CD4-positive, alpha-beta T cell (primary cell): Measurements from ENCODE around the gene LLGL2. TPM values are rescaled to one million over a fixed set of nuclear protein-coding genes. Genes with fewer than 3 reads are reported as not detected.

Experiments
- ATAC-seq: fragments of 200-7000 bp; cut with Tn5 transposase; one replicate; pipeline ENCODE4 v1.10.0; 2022; ENCODE audit warnings: mild to moderate bottlenecking; ENCODE audit not compliant: poor library complexity
- CTCF ChIA-PET: fragments of 350-600 bp; sonication (Branson Sonifier 250); formaldehyde crosslinking; loops from one replicate; lab custom pipeline; 2021; ENCODE audit warnings: antibody characterized with exemption, inconsistent platforms; lab: Charles Lee
- POLR2A ChIA-PET: fragments of 350-600 bp; sonication (Branson Sonifier 250); formaldehyde crosslinking; loops from one replicate; lab custom pipeline; 2021; ENCODE audit warnings: antibody characterized with exemption, inconsistent platforms; lab: Charles Lee
- DNase-seq, 14 experiments: peaks; one replicate each; pipeline ENCODE4 v3.0.0-alpha.2; 2013 to 2020; ENCODE audit warnings: mixed read lengths in 2 of 14
- H3K27ac ChIP-seq, 2 donors: one replicate each; pipeline versions ENCODE4 v1.5.1 to v1.7.0; 2013; ENCODE audit warnings: low read length in 2 of 2, low read depth in 1 of 2, mild to moderate bottlenecking in 1 of 2
- H3K27me3 ChIP-seq, 2 experiments: 1 replicate in 1 of 2; 2 replicates in 1 of 2; pipeline versions ENCODE4 v1.6.1 to v1.7.0; 2013; ENCODE audit warnings: low read length in 2 of 2, control low read depth in 1 of 2, mild to moderate bottlenecking in 1 of 2, moderate library complexity in 1 of 2; ENCODE audit not compliant: insufficient read depth in 2 of 2, control insufficient read depth in 1 of 2
- H3K36me3 ChIP-seq: one replicate; pipeline ENCODE4 v1.6.1; 2013; ENCODE audit warnings: low read length, control low read depth; ENCODE audit not compliant: insufficient read depth
- H3K4me1 ChIP-seq: one replicate; pipeline ENCODE4 v1.6.1; 2013; ENCODE audit warnings: low read length, control low read depth; ENCODE audit not compliant: insufficient read depth
- H3K4me3 ChIP-seq: one replicate; pipeline ENCODE4 v1.5.1; 2013; ENCODE audit warnings: mild to moderate bottlenecking, low read length, moderate library complexity
- H3K9me3 ChIP-seq, 2 experiments: 1 replicate in 1 of 2; 2 replicates in 1 of 2; pipeline versions ENCODE4 v1.6.1 to v1.7.0; 2013; ENCODE audit warnings: low read length in 2 of 2, mild to moderate bottlenecking in 2 of 2, control low read depth in 1 of 2, moderate library complexity in 1 of 2; ENCODE audit not compliant: control insufficient read depth in 1 of 2, insufficient read depth in 1 of 2
- H3K27ac Mint-ChIP-seq: one replicate; pipeline ENCODE4 v1.8.0; 2020; ENCODE audit warnings: mixed read lengths
- H3K27me3 Mint-ChIP-seq: one replicate; pipeline ENCODE4 v1.8.0; 2021; ENCODE audit warnings: mixed read lengths
- H3K36me3 Mint-ChIP-seq: one replicate; pipeline ENCODE4 v1.8.0; 2021; ENCODE audit warnings: low read depth, mixed read lengths
- H3K4me1 Mint-ChIP-seq: one replicate; pipeline ENCODE4 v1.8.0; 2021; ENCODE audit warnings: low read depth, mixed read lengths
- H3K4me3 Mint-ChIP-seq: one replicate; pipeline ENCODE4 v1.8.0; 2020; ENCODE audit warnings: mild to moderate bottlenecking, mixed read lengths
- H3K9me3 Mint-ChIP-seq: one replicate; pipeline ENCODE4 v1.8.0; 2020; ENCODE audit warnings: mixed read lengths
- CTCF ChIP-seq: fragments of 200-600 bp; IDR thresholded peaks from one replicate; pipeline ENCODE4 v1.8.0; 2022; ENCODE audit warnings: antibody characterized with exemption, mild to moderate bottlenecking
- intact Hi-C, 2 experiments: fragments of 100-400 bp; cut with DNase I in 1 of 2; cut with micrococcal nuclease in 1 of 2; formaldehyde crosslinking; loops; one replicate each; pipeline versions ENCODE4 v1.15.1 to v1.9.0; 2023 to 2025; cut with DNase I, micrococcal nuclease
- polyA plus RNA-seq, 2 donors: library from polyadenylated mRNA; unstranded; fragments of 120-200 nt; gene quantifications; one replicate each; pipeline ENCODE4 v1.2.1, GENCODE V29; 2013
- total RNA-seq, 174 experiments: library from RNA in 2 of 174; stranded (reverse) in 2 of 174; gene quantifications; one replicate each; pipeline ENCODE4 v1.2.3 and lab custom pipeline; 2021 to 2026

The LLGL2 gene
- total RNA-seq (10 to 100 TPM; 31.2 to 34.2 TPM), total RNA-seq (lab: John Stamatoyannopoulos, UW) (5.8 to 54.2 (median 23.1) reads per million in 172 experiments)
- polyA plus RNA-seq (2013, experiment 1 of 2), result 28.5 TPM
- 36.5 TPM for polyA plus RNA-seq (2013, experiment 2 of 2)

- intact Hi-C loops, result loop anchor here (1.0 to 10.0 kb wide), 5 partner anchors 9 to 330 kb away; partner anchors contain the start of genes MYO15B (in 1 of the 2), RECQL5 (in 1 of the 2), SAP30BP (in 1 of the 2) and TSEN54 (in 1 of the 2)
- Histone ChIP-seq H3K27ac (no peak within 1 kb of the TSS), H3K36me3 (peaks cover 32% of the 10 kb centered on the region), H3K27me3 (no peaks in the 10 kb centered on the region), H3K4me3 (peak within 1 kb of the TSS; percentile 64), H3K4me1 (peaks cover 28% of the 10 kb centered on the region), H3K9me3 (no peaks in the 10 kb centered on the region)
- peak; percentile 68 to 96 (median 84) for DNase-seq
- Mint-ChIP-seq H3K4me3 (peak within 1 kb of the TSS; percentile 82), H3K9me3 (no peaks in the 10 kb centered on the region), H3K4me1 (peaks cover 24% of the 10 kb centered on the region), H3K27ac (no peak within 1 kb of the TSS), H3K36me3 (peaks cover 34% of the 10 kb centered on the region), H3K27me3 (no peaks in the 10 kb centered on the region)
- CTCF ChIA-PET, result interaction anchor here (0.6 to 1.8 kb wide), 5 partner anchors 9 to 217 kb away, joined by 3 to 26 read pairs (median 4); partner anchors contain the start of genes CASKIN2 and TSEN54
- POLR2A ChIA-PET, result interaction anchor here (0.6 to 3.3 kb wide), 13 partner anchors 8 to 342 kb away, joined by 3 to 57 read pairs (median 4); partner anchors contain the start of genes MIF4GD, SLC25A19, SUMO2 and TMEM94
- TF ChIP-seq CTCF, result peak; percentile 44
- ATAC-seq, result peak; percentile 91
Measured at GRCh38 chr17:75524970-75525805, at the start of gene LLGL2. Gene LLGL2, plus strand, starts transcription at chr17:75525697. Its CDS starts 17,730 bp downstream, at chr17:75543427.

GRCh38 chr17:75475851-75476250 is 49.6 kb upstream of the LLGL2 start:
- no peak for ATAC-seq
- no peak overlapping the region for H3K27ac Mint-ChIP-seq
- no peaks in the 10 kb centered on the region for H3K4me1 Mint-ChIP-seq
- no peak for TF ChIP-seq CTCF
- no peaks in the 10 kb centered on the region for H3K9me3 Mint-ChIP-seq
- no peaks in the 10 kb centered on the region for H3K27me3 Mint-ChIP-seq
- H3K9me3 ChIP-seq, result no peaks in the 10 kb centered on the region
- no peaks in the 10 kb centered on the region for H3K27me3 ChIP-seq
- peaks cover 45% of the 10 kb centered on the region for H3K36me3 Mint-ChIP-seq
- DNase-seq, result no peak
- H3K4me1 ChIP-seq, result no peaks in the 10 kb centered on the region
- no peak overlapping the region for H3K4me3 ChIP-seq
- CTCF ChIA-PET, result no interaction called here
- no peak overlapping the region for H3K27ac ChIP-seq
- no peak overlapping the region for H3K4me3 Mint-ChIP-seq
- H3K36me3 ChIP-seq, result peaks cover 39% of the 10 kb centered on the region
- intact Hi-C loops, result no loop called here
- POLR2A ChIA-PET, result no interaction called here

GRCh38 chr17:75476271-75476671 is 49.2 kb upstream of the LLGL2 start:
- Histone ChIP-seq H3K4me3 (no peak overlapping the region), H3K27me3 (no peaks in the 10 kb centered on the region), H3K36me3 (peaks cover 39% of the 10 kb centered on the region), H3K9me3 (no peaks in the 10 kb centered on the region), H3K4me1 (no peaks in the 10 kb centered on the region), H3K27ac (no peak overlapping the region)
- Mint-ChIP-seq H3K36me3 (peaks cover 45% of the 10 kb centered on the region), H3K27ac (no peak overlapping the region), H3K4me3 (no peak overlapping the region), H3K9me3 (no peaks in the 10 kb centered on the region), H3K4me1 (no peaks in the 10 kb centered on the region), H3K27me3 (no peaks in the 10 kb centered on the region)
- CTCF ChIA-PET, result no interaction called here
- intact Hi-C loops, result no loop called here
- TF ChIP-seq CTCF, result no peak
- POLR2A ChIA-PET, result no interaction called here
- DNase-seq, result no peak
- no peak for ATAC-seq
